Measurements from ENCODE around the gene CDH18. TPM values are rescaled to one million over a fixed set of nuclear protein-coding genes. Genes with fewer than 3 reads are reported as not detected.

The CDH18 gene
- polyA plus RNA-seq, 1 donor from 2014 or later: 5.6 TPM

GRCh38 chr5:19615071-19615470, 372.9 kb downstream of the CDH18 start:
- no peak overlapping the region for H3K27ac ChIP-seq (ENCODE audit: low read length)
- H3K4me2 ChIP-seq (ENCODE audit: low read length): no peak overlapping the region
- no peaks in the 10 kb centered on the region for H3K36me3 ChIP-seq (ENCODE audit: insufficient read depth, low read length)
- no peaks in the 10 kb centered on the region for H3F3A ChIP-seq (ENCODE audit: insufficient read depth, low read length, poor library complexity, severe bottlenecking)
- H3K27me3 ChIP-seq (ENCODE audit: insufficient read depth, low read depth, low read length): no peaks in the 10 kb centered on the region
- no peaks in the 10 kb centered on the region for H4K20me1 ChIP-seq (ENCODE audit: insufficient read depth)
- no peak overlapping the region for H2AFZ ChIP-seq (ENCODE audit: low read depth, low read length)
- no peaks in the 10 kb centered on the region for H3K9me2 ChIP-seq (ENCODE audit: insufficient read depth, low read length)
- no peak overlapping the region for H3K4me3 ChIP-seq (ENCODE audit: low read length)
- H3K9me3 ChIP-seq (ENCODE audit: low read length): no peaks in the 10 kb centered on the region
- H3K79me2 ChIP-seq (replicated peaks; ENCODE audit: insufficient read depth, low read length): no peaks in the 10 kb centered on the region
- TF ChIP-seq CTCF (IDR thresholded peaks at IDR 0.05; ENCODE audit: poor library complexity, severe bottlenecking) (no peak), RAD21 (conservative IDR thresholded peaks at IDR 0.05) (no peak), REST (IDR thresholded peaks at IDR 0.05; ENCODE audit: borderline replicate concordance) (no peak), MXI1 (conservative IDR thresholded peaks at IDR 0.05; ENCODE audit: poor library complexity, severe bottlenecking) (no peak), SMC3 (conservative IDR thresholded peaks at IDR 0.05; ENCODE audit: poor library complexity) (no peak), EZH2 (IDR thresholded peaks at IDR 0.05; ENCODE audit: borderline replicate concordance, insufficient read depth, low read length, poor library complexity, severe bottlenecking) (no peak), EP300 (conservative IDR thresholded peaks at IDR 0.05; ENCODE audit: poor library complexity, severe bottlenecking) (no peak), POLR2AphosphoS5 (IDR thresholded peaks at IDR 0.05) (no peak), TAF1 (IDR thresholded peaks at IDR 0.05; ENCODE audit: low read depth) (no peak)
- H3K9ac ChIP-seq (ENCODE audit: low read length): no peak overlapping the region

- H3K27ac ChIP-seq (ENCODE audit: low read length): no peak overlapping the region
- no peak overlapping the region for H2AFZ ChIP-seq (ENCODE audit: low read depth, low read length)
- H3K9ac ChIP-seq (ENCODE audit: low read length): no peak overlapping the region
Observed at GRCh38 chr5:19608444-19609002, 379.5 kb downstream of the CDH18 start.

More at GRCh38 chr5:19608444-19609002, 379.5 kb downstream of the CDH18 start:
- H4K20me1 ChIP-seq (ENCODE audit: insufficient read depth): no peaks in the 10 kb centered on the region
- no peaks in the 10 kb centered on the region for H3K36me3 ChIP-seq (ENCODE audit: insufficient read depth, low read length)
- H3K9me2 ChIP-seq (ENCODE audit: insufficient read depth, low read length): no peaks in the 10 kb centered on the region
- H3K4me2 ChIP-seq (ENCODE audit: low read length): no peak overlapping the region
- no peaks in the 10 kb centered on the region for H3K27me3 ChIP-seq (ENCODE audit: insufficient read depth, low read depth, low read length)
- no peak for TF ChIP-seq EZH2 (IDR thresholded peaks at IDR 0.05; ENCODE audit: borderline replicate concordance, insufficient read depth, low read length, poor library complexity, severe bottlenecking)
- TF ChIP-seq MXI1 (conservative IDR thresholded peaks at IDR 0.05; ENCODE audit: poor library complexity, severe bottlenecking): no peak
- TF ChIP-seq SMC3 (conservative IDR thresholded peaks at IDR 0.05; ENCODE audit: poor library complexity): peak; percentile 59
- peak; percentile 66 for TF ChIP-seq RAD21 (conservative IDR thresholded peaks at IDR 0.05)
- TF ChIP-seq TAF1 (IDR thresholded peaks at IDR 0.05; ENCODE audit: low read depth): no peak
- TF ChIP-seq CTCF (IDR thresholded peaks at IDR 0.05; ENCODE audit: poor library complexity, severe bottlenecking): peak; percentile 62
- no peak for TF ChIP-seq REST (IDR thresholded peaks at IDR 0.05; ENCODE audit: borderline replicate concordance)
- no peak for TF ChIP-seq POLR2AphosphoS5 (IDR thresholded peaks at IDR 0.05)
- TF ChIP-seq EP300 (conservative IDR thresholded peaks at IDR 0.05; ENCODE audit: poor library complexity, severe bottlenecking): no peak
- no peaks in the 10 kb centered on the region for H3F3A ChIP-seq (ENCODE audit: insufficient read depth, low read length, poor library complexity, severe bottlenecking)
- H3K79me2 ChIP-seq (replicated peaks; ENCODE audit: insufficient read depth, low read length): no peaks in the 10 kb centered on the region
- no peaks in the 10 kb centered on the region for H3K9me3 ChIP-seq (ENCODE audit: low read length)
- no peak overlapping the region for H3K4me3 ChIP-seq (ENCODE audit: low read length)

Data from neural cell (in vitro differentiated cells).